HCT116 (cell line): Measurements from ENCODE around the gene ZBTB7C. TPM values are rescaled to one million over a fixed set of nuclear protein-coding genes. Genes with fewer than 3 reads are reported as not detected.

Source experiments
- ATAC-seq: fragments of 200-7000 bp; cut with Tn5 transposase; 2 replicates; pipeline ENCODE4 v1.9.1; 2020; ENCODE audit warnings: mild to moderate bottlenecking, moderate library complexity
- BruUV-seq: library from RNA; stranded (reverse); fragments of 400-500 nt; replicated peaks from 2 replicates; lab custom pipeline; 2021; lab: Mats Ljungman, UMichigan
- CTCF ChIA-PET: fragments of 300-600 bp; sonication (Branson Sonifier 250); formaldehyde crosslinking; loops from one replicate; lab custom pipeline; 2021; ENCODE audit warnings: antibody characterized with exemption; lab: Charles Lee
- POLR2A ChIA-PET: fragments of 300-600, 350-600 bp; sonication (Branson Sonifier 250); formaldehyde crosslinking; loops from one replicate; lab custom pipeline; 2021; ENCODE audit warnings: antibody characterized with exemption; lab: Charles Lee
- RAD21 ChIA-PET, 2 experiments: fragments of 300-600 bp; sonication (Branson Sonifier 250); formaldehyde crosslinking; loops; one replicate each; lab custom pipeline; 2023; ENCODE audit warnings: low total read pairs in 2 of 2; ENCODE audit not compliant: uncharacterized antibody in 2 of 2, unreplicated experiment in 2 of 2, low non-redundant PET in 1 of 2; lab: Charles Lee
- DNase-seq: peaks from one replicate; pipeline ENCODE4 v3.0.0-alpha.2; 2010; ENCODE audit warnings: low read depth, low spot score
- H2AFZ ChIP-seq: fragments of 200-600 bp; shearing (Covaris generic), sonication (generic); 2 replicates; pipeline ENCODE4 v1.6.1; 2017; ENCODE audit warnings: low read depth, mixed run types, mixed read lengths, antibody characterized with exemption, low read length; ENCODE audit not compliant: poor library complexity, severe bottlenecking
- H3K27ac ChIP-seq: 2 replicates; pipeline ENCODE4 v1.5.1; 2012; ENCODE audit warnings: low read depth, low read length
- H3K27me3 ChIP-seq: fragments of 200-600 bp; sonication (generic); 2 replicates; pipeline ENCODE4 v1.6.1; 2016; ENCODE audit warnings: mixed run types, low read length, mixed read lengths; ENCODE audit not compliant: insufficient read depth
- H3K36me3 ChIP-seq, 2 experiments: fragments of 200-500 bp in 1 of 2; fragments of 200-600 bp in 1 of 2; sonication (Bioruptor generic) in 1 of 2; sonication (generic) in 1 of 2; 2 replicates each; pipeline versions ENCODE4 v1.5.1 to v1.6.1; 2014 to 2016; ENCODE audit warnings: low read length in 2 of 2, inconsistent platforms in 1 of 2, mixed read lengths in 1 of 2, mixed run types in 1 of 2; ENCODE audit not compliant: insufficient read depth in 2 of 2, control insufficient read depth in 1 of 2
- H3K4me1 ChIP-seq, 2 experiments: fragments of 200-600 bp in 1 of 2; sonication (generic) in 1 of 2; 2 replicates each; pipeline versions ENCODE4 v1.5.1 to v1.6.1; 2012 to 2017; ENCODE audit warnings: low read length in 2 of 2, inconsistent platforms in 1 of 2, mild to moderate bottlenecking in 1 of 2, mixed read lengths in 1 of 2, mixed run types in 1 of 2, moderate library complexity in 1 of 2; ENCODE audit not compliant: insufficient read depth in 2 of 2, control insufficient read depth in 1 of 2
- H3K4me2 ChIP-seq: fragments of 200-600 bp; sonication (generic); 2 replicates; pipeline ENCODE4 v1.6.1; 2017; ENCODE audit warnings: mixed run types, low read length, mixed read lengths
- H3K4me3 ChIP-seq, 2 experiments: fragments of 200-600 bp in 1 of 2; sonication (generic) in 1 of 2; replicated peaks in 1 of 2; 2 replicates each; pipeline ENCODE4 v1.5.1; 2011 to 2016; ENCODE audit warnings: low read length in 2 of 2, control low read depth in 1 of 2, low read depth in 1 of 2, mild to moderate bottlenecking in 1 of 2, mixed read lengths in 1 of 2, mixed run types in 1 of 2
- H3K79me2 ChIP-seq: fragments of 200-600 bp; sonication (generic); 2 replicates; pipeline ENCODE4 v1.6.1; 2017; ENCODE audit warnings: mild to moderate bottlenecking, mixed run types, low read length, moderate library complexity, mixed read lengths; ENCODE audit not compliant: insufficient read depth
- H3K9ac ChIP-seq: fragments of 200-600 bp; sonication (generic); 2 replicates; pipeline ENCODE4 v1.6.1; 2016; ENCODE audit warnings: low read length, mixed read lengths
- H3K9me2 ChIP-seq: fragments of 200-600 bp; sonication (generic), shearing (Covaris generic); 2 replicates; pipeline ENCODE4 v1.6.1; 2017; ENCODE audit warnings: mixed run types, mild to moderate bottlenecking, moderate library complexity; ENCODE audit not compliant: insufficient read depth
- H3K9me3 ChIP-seq, 2 experiments: fragments of 200-500 bp in 1 of 2; fragments of 200-600 bp in 1 of 2; sonication (Bioruptor generic) in 1 of 2; sonication (generic) in 1 of 2; 2 replicates each; pipeline ENCODE4 v1.6.1; 2014 to 2017; ENCODE audit warnings: low read length in 2 of 2, mixed read lengths in 2 of 2, inconsistent platforms in 1 of 2, low read depth in 1 of 2, mild to moderate bottlenecking in 1 of 2, mixed run types in 1 of 2, moderate library complexity in 1 of 2; ENCODE audit not compliant: control insufficient read depth in 1 of 2, insufficient read depth in 1 of 2
- H4K20me1 ChIP-seq: fragments of 200-600 bp; sonication (generic), shearing (Covaris generic); 2 replicates; pipeline ENCODE4 v1.6.1; 2017; ENCODE audit warnings: mixed run types, mild to moderate bottlenecking, moderate library complexity; ENCODE audit not compliant: insufficient read depth
- ATF3 ChIP-seq: IDR thresholded peaks from 2 replicates; pipeline ENCODE4 v1.6.1; 2012
- CBX3 ChIP-seq: IDR thresholded peaks from 2 replicates; pipeline ENCODE4 v1.6.1; 2012; ENCODE audit warnings: low read depth
- CEBPB ChIP-seq: IDR thresholded peaks from 2 replicates; pipeline ENCODE4 v1.6.1; 2012; ENCODE audit warnings: low read depth
- EGR1 ChIP-seq: IDR thresholded peaks from 2 replicates; pipeline ENCODE4 v1.6.1; 2012; ENCODE audit warnings: low read depth
- ELF1 ChIP-seq: IDR thresholded peaks from 2 replicates; pipeline ENCODE4 v1.6.1; 2012; ENCODE audit warnings: low read depth, borderline replicate concordance
- EZH2 ChIP-seq: fragments of 200-600 bp; sonication (generic); IDR thresholded peaks from 2 replicates; pipeline ENCODE4 v1.6.1; 2017; ENCODE audit warnings: antibody characterized with exemption, mixed run types
- EZH2phosphoT487 ChIP-seq: fragments of 200-600 bp; IDR thresholded peaks from 2 replicates; pipeline ENCODE4 v1.6.1; 2018; ENCODE audit warnings: antibody characterized with exemption, borderline replicate concordance
- FOSL1 ChIP-seq: IDR thresholded peaks from 2 replicates; pipeline ENCODE4 v1.6.1; 2012; ENCODE audit warnings: low read depth
- JUND ChIP-seq: IDR thresholded peaks from 2 replicates; pipeline ENCODE4 v1.6.1; 2012
- POLR2A ChIP-seq: IDR thresholded peaks from 2 replicates; pipeline ENCODE4 v1.7.0; 2011; ENCODE audit warnings: borderline replicate concordance; ENCODE audit not compliant: insufficient read depth, insufficient read length; ENCODE audit errors: extremely low read depth
- POLR2AphosphoS5 ChIP-seq: IDR thresholded peaks from 2 replicates; pipeline ENCODE4 v1.6.1; 2011; ENCODE audit warnings: mild to moderate bottlenecking, low read depth, low read length, moderate library complexity
- RAD21 ChIP-seq: IDR thresholded peaks from 2 replicates; pipeline ENCODE4 v1.6.1; 2012; ENCODE audit warnings: low read depth, mild to moderate bottlenecking
- SP1 ChIP-seq: IDR thresholded peaks from 2 replicates; pipeline ENCODE4 v1.6.1; 2012; ENCODE audit warnings: low read depth
- SRF ChIP-seq: IDR thresholded peaks from 2 replicates; pipeline ENCODE4 v1.6.1; 2012; ENCODE audit warnings: low read depth
- TCF7L2 ChIP-seq: IDR thresholded peaks from 2 replicates; pipeline ENCODE4 v1.7.0; 2011; ENCODE audit warnings: borderline replicate concordance, inconsistent platforms; ENCODE audit not compliant: insufficient read depth, insufficient read length; ENCODE audit errors: extremely low read depth
- YY1 ChIP-seq: IDR thresholded peaks from 2 replicates; pipeline ENCODE4 v1.6.1; 2011; ENCODE audit warnings: low read length, low read depth, moderate library complexity, mild to moderate bottlenecking; ENCODE audit not compliant: insufficient replicate concordance; ENCODE audit errors: extremely low read depth
- ZNF274 ChIP-seq: fragments of 200-500 bp; sonication (Bioruptor generic); IDR thresholded peaks from 2 replicates; pipeline ENCODE4 v1.6.1; 2014; ENCODE audit warnings: mild to moderate bottlenecking, low read depth, low read length, inconsistent platforms
- intact Hi-C: fragments of 100-400 bp; cut with micrococcal nuclease; formaldehyde crosslinking; loops from 2 replicates; pipeline ENCODE4 v1.10.0; 2022
- total RNA-seq: library from RNA; stranded (reverse); gene quantifications from one replicate; pipeline ENCODE4 v1.2.1, GENCODE V29; 2021; ENCODE audit not compliant: unreplicated experiment
- TF ChIP-seq, protein P1 (sequence below): IDR thresholded peaks from 2 replicates; pipeline ENCODE4 v1.6.1; 2011; ENCODE audit warnings: mild to moderate bottlenecking, low read length, moderate library complexity; ENCODE audit not compliant: insufficient replicate concordance; ENCODE audit errors: extremely low read depth
- TF ChIP-seq, protein P2 (sequence below): IDR thresholded peaks from 2 replicates; pipeline ENCODE4 v1.6.1; 2012; ENCODE audit warnings: low read depth

Gene ZBTB7C
- total RNA-seq, 1 experiment from 2014 or later, result 0.37 TPM

DNA sequence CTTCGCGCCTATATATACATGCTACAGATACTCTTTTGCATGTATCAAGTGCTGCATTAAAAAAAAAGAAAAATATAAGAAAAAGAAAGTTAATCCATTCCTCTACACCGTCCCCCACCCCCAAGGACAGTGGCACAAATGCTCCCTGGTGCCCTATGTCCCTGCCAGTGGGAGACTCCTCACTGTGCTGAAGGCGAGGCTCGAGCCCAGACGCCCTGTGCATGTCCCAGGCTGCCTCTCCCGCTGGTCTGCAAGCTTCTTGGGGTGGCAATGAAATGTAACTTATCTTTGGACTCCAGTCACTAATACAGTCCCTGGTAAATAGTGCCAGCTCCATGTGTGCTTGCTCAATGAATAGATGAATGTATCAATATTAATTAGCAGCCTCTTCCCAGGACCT lies 293.2 kb downstream of the ZBTB7C start:
- no peaks in the 10 kb centered on the region for H3K9me3 ChIP-seq
- no peaks in the 10 kb centered on the region for H3K27me3 ChIP-seq
- H3K9ac ChIP-seq, result no peak overlapping the region
- H3K9me2 ChIP-seq, result no peaks in the 10 kb centered on the region
- no peak overlapping the region for H2AFZ ChIP-seq
- H3K36me3 ChIP-seq, result no peaks in the 10 kb centered on the region
- no TSS peak for BruUV-seq
- no peaks in the 10 kb centered on the region for H3K79me2 ChIP-seq
- H3K27ac ChIP-seq, result no peak overlapping the region
- POLR2A ChIA-PET, result no interaction called here
- no peak for TF ChIP-seq EZH2
- no peak for TF ChIP-seq CEBPB
- no peak for TF ChIP-seq ZNF274
- no peak for TF ChIP-seq RAD21
- TF ChIP-seq POLR2AphosphoS5, result no peak
- TF ChIP-seq ELF1, result no peak
- no peak for TF ChIP-seq TCF7L2
- TF ChIP-seq, protein P1, sequence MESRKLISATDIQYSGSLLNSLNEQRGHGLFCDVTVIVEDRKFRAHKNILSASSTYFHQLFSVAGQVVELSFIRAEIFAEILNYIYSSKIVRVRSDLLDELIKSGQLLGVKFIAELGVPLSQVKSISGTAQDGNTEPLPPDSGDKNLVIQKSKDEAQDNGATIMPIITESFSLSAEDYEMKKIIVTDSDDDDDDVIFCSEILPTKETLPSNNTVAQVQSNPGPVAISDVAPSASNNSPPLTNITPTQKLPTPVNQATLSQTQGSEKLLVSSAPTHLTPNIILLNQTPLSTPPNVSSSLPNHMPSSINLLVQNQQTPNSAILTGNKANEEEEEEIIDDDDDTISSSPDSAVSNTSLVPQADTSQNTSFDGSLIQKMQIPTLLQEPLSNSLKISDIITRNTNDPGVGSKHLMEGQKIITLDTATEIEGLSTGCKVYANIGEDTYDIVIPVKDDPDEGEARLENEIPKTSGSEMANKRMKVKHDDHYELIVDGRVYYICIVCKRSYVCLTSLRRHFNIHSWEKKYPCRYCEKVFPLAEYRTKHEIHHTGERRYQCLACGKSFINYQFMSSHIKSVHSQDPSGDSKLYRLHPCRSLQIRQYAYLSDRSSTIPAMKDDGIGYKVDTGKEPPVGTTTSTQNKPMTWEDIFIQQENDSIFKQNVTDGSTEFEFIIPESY, result no peak
- no peak for TF ChIP-seq EZH2phosphoT487
- TF ChIP-seq POLR2A, result no peak
- TF ChIP-seq EGR1, result no peak
- no peak for TF ChIP-seq ATF3
- TF ChIP-seq JUND, result no peak
- no peak for TF ChIP-seq SRF
- TF ChIP-seq FOSL1, result no peak
- no peak for TF ChIP-seq CBX3
- no peak for TF ChIP-seq SP1
- TF ChIP-seq, protein P2, sequence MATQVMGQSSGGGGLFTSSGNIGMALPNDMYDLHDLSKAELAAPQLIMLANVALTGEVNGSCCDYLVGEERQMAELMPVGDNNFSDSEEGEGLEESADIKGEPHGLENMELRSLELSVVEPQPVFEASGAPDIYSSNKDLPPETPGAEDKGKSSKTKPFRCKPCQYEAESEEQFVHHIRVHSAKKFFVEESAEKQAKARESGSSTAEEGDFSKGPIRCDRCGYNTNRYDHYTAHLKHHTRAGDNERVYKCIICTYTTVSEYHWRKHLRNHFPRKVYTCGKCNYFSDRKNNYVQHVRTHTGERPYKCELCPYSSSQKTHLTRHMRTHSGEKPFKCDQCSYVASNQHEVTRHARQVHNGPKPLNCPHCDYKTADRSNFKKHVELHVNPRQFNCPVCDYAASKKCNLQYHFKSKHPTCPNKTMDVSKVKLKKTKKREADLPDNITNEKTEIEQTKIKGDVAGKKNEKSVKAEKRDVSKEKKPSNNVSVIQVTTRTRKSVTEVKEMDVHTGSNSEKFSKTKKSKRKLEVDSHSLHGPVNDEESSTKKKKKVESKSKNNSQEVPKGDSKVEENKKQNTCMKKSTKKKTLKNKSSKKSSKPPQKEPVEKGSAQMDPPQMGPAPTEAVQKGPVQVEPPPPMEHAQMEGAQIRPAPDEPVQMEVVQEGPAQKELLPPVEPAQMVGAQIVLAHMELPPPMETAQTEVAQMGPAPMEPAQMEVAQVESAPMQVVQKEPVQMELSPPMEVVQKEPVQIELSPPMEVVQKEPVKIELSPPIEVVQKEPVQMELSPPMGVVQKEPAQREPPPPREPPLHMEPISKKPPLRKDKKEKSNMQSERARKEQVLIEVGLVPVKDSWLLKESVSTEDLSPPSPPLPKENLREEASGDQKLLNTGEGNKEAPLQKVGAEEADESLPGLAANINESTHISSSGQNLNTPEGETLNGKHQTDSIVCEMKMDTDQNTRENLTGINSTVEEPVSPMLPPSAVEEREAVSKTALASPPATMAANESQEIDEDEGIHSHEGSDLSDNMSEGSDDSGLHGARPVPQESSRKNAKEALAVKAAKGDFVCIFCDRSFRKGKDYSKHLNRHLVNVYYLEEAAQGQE, result no peak
- TF ChIP-seq YY1, result no peak
- intact Hi-C loops, result no loop called here
- H4K20me1 ChIP-seq, result no peaks in the 10 kb centered on the region
- CTCF ChIA-PET, result no interaction called here
- H3K4me2 ChIP-seq, result no peak overlapping the region
- no peak for DNase-seq
- RAD21 ChIA-PET, result no interaction called here
- no peak overlapping the region for H3K4me3 ChIP-seq
- ATAC-seq, result no peak
- H3K4me1 ChIP-seq, result no peaks in the 10 kb centered on the region
